Measurements from ENCODE around the gene DRC3.
A peak's percentile ranks its signal among the peaks of the same experiment; 100 is the strongest.

DRC3 gene

GRCh38 chr17:17999364-18000029 is 26.8 kb downstream of the DRC3 start:
- H3K9me3 ChIP-seq (replicated peaks; ENCODE audit: low read length), result no peaks in the 10 kb centered on the region
- no peaks in the 10 kb centered on the region for H3K4me1 ChIP-seq (ENCODE audit: control insufficient read depth, insufficient read depth, low read length)
- H3K4me2 ChIP-seq (ENCODE audit: low read length), result no peak overlapping the region
- H3K27me3 ChIP-seq (ENCODE audit: control insufficient read depth, insufficient read depth, low read length), result no peaks in the 10 kb centered on the region
- no peak overlapping the region for H3K4me3 ChIP-seq (ENCODE audit: low read length)
- no peak overlapping the region for H3K9ac ChIP-seq (ENCODE audit: low read depth, low read length)
- no peaks in the 10 kb centered on the region for H3K36me3 ChIP-seq (ENCODE audit: insufficient read depth, low read length)

GRCh38 chr17:18000030-18000408 is 27.4 kb downstream of the DRC3 start:
- H3K4me2 ChIP-seq (ENCODE audit: low read length), result no peak overlapping the region
- no peaks in the 10 kb centered on the region for H3K36me3 ChIP-seq (ENCODE audit: insufficient read depth, low read length)
- H3K9me3 ChIP-seq (replicated peaks; ENCODE audit: low read length), result no peaks in the 10 kb centered on the region
- H3K9ac ChIP-seq (ENCODE audit: low read depth, low read length), result no peak overlapping the region
- H3K27me3 ChIP-seq (ENCODE audit: control insufficient read depth, insufficient read depth, low read length), result no peaks in the 10 kb centered on the region
- no peaks in the 10 kb centered on the region for H3K4me1 ChIP-seq (ENCODE audit: control insufficient read depth, insufficient read depth, low read length)
- no peak overlapping the region for H3K4me3 ChIP-seq (ENCODE audit: low read length)

GRCh38 chr17:18002171-18002570 is 29.5 kb downstream of the DRC3 start:
- no peak overlapping the region for H3K9ac ChIP-seq (ENCODE audit: low read depth, low read length)
- H3K4me1 ChIP-seq (ENCODE audit: control insufficient read depth, insufficient read depth, low read length), result no peaks in the 10 kb centered on the region
- no peak overlapping the region for H3K4me2 ChIP-seq (ENCODE audit: low read length)
- H3K36me3 ChIP-seq (ENCODE audit: insufficient read depth, low read length), result no peaks in the 10 kb centered on the region
- no peaks in the 10 kb centered on the region for H3K9me3 ChIP-seq (replicated peaks; ENCODE audit: low read length)
- H3K27me3 ChIP-seq (ENCODE audit: control insufficient read depth, insufficient read depth, low read length), result no peaks in the 10 kb centered on the region
- H3K4me3 ChIP-seq (ENCODE audit: low read length), result no peak overlapping the region

- Histone ChIP-seq H3K4me1 (ENCODE audit: control insufficient read depth, insufficient read depth, low read length) (peaks cover 14% of the 10 kb centered on the region), H3K4me2 (ENCODE audit: low read length) (no peak overlapping the region), H3K9ac (ENCODE audit: low read depth, low read length) (no peak overlapping the region), H3K27me3 (ENCODE audit: control insufficient read depth, insufficient read depth, low read length) (no peaks in the 10 kb centered on the region), H3K36me3 (ENCODE audit: insufficient read depth, low read length) (no peaks in the 10 kb centered on the region), H3K4me3 (ENCODE audit: low read length) (no peak overlapping the region), H3K9me3 (replicated peaks; ENCODE audit: low read length) (no peaks in the 10 kb centered on the region)
These were observed 31.7 kb downstream of the DRC3 start for GRCh38 chr17:18004345-18004744.

GRCh38 chr17:18004884-18005305 is 32.2 kb downstream of the DRC3 start:
- Histone ChIP-seq H3K27me3 (ENCODE audit: control insufficient read depth, insufficient read depth, low read length) (no peaks in the 10 kb centered on the region), H3K4me1 (ENCODE audit: control insufficient read depth, insufficient read depth, low read length) (peaks cover 16% of the 10 kb centered on the region), H3K4me2 (ENCODE audit: low read length) (no peak overlapping the region), H3K36me3 (ENCODE audit: insufficient read depth, low read length) (no peaks in the 10 kb centered on the region), H3K9me3 (replicated peaks; ENCODE audit: low read length) (no peaks in the 10 kb centered on the region), H3K9ac (ENCODE audit: low read depth, low read length) (no peak overlapping the region), H3K4me3 (ENCODE audit: low read length) (no peak overlapping the region)

- Histone ChIP-seq H3K9me3 (replicated peaks; ENCODE audit: low read length) (no peaks in the 10 kb centered on the region), H3K4me3 (ENCODE audit: low read length) (no peak overlapping the region), H3K4me1 (ENCODE audit: control insufficient read depth, insufficient read depth, low read length) (peaks cover 16% of the 10 kb centered on the region), H3K4me2 (ENCODE audit: low read length) (no peak overlapping the region), H3K27me3 (ENCODE audit: control insufficient read depth, insufficient read depth, low read length) (no peaks in the 10 kb centered on the region), H3K36me3 (ENCODE audit: insufficient read depth, low read length) (no peaks in the 10 kb centered on the region), H3K9ac (ENCODE audit: low read depth, low read length) (no peak overlapping the region)
These were observed 32.8 kb downstream of the DRC3 start for GRCh38 chr17:18005496-18005895.

GRCh38 chr17:18006495-18007239 is 34.0 kb downstream of the DRC3 start:
- Histone ChIP-seq H3K4me1 (ENCODE audit: control insufficient read depth, insufficient read depth, low read length) (peaks cover 16% of the 10 kb centered on the region), H3K9ac (ENCODE audit: low read depth, low read length) (no peak overlapping the region), H3K36me3 (ENCODE audit: insufficient read depth, low read length) (no peaks in the 10 kb centered on the region), H3K9me3 (replicated peaks; ENCODE audit: low read length) (no peaks in the 10 kb centered on the region), H3K4me3 (ENCODE audit: low read length) (no peak overlapping the region), H3K4me2 (ENCODE audit: low read length) (no peak overlapping the region), H3K27me3 (ENCODE audit: control insufficient read depth, insufficient read depth, low read length) (no peaks in the 10 kb centered on the region)

- no peaks in the 10 kb centered on the region for H3K27me3 ChIP-seq (ENCODE audit: control insufficient read depth, insufficient read depth, low read length)
- no peaks in the 10 kb centered on the region for H3K9me3 ChIP-seq (replicated peaks; ENCODE audit: low read length)
- H3K36me3 ChIP-seq (ENCODE audit: insufficient read depth, low read length), result no peaks in the 10 kb centered on the region
- H3K4me3 ChIP-seq (ENCODE audit: low read length), result peak overlapping the region; percentile 11
- peaks cover 16% of the 10 kb centered on the region for H3K4me1 ChIP-seq (ENCODE audit: control insufficient read depth, insufficient read depth, low read length)
- H3K4me2 ChIP-seq (ENCODE audit: low read length), result peak overlapping the region; percentile 53
- H3K9ac ChIP-seq (ENCODE audit: low read depth, low read length), result peak overlapping the region; percentile 43
These were observed 36.0 kb downstream of the DRC3 start for GRCh38 chr17:18008496-18009268.

- Histone ChIP-seq H3K4me3 (ENCODE audit: low read length) (no peak overlapping the region), H3K9ac (ENCODE audit: low read depth, low read length) (no peak overlapping the region), H3K9me3 (replicated peaks; ENCODE audit: low read length) (no peaks in the 10 kb centered on the region), H3K27me3 (ENCODE audit: control insufficient read depth, insufficient read depth, low read length) (no peaks in the 10 kb centered on the region), H3K4me2 (ENCODE audit: low read length) (no peak overlapping the region), H3K4me1 (ENCODE audit: control insufficient read depth, insufficient read depth, low read length) (peaks cover 16% of the 10 kb centered on the region), H3K36me3 (ENCODE audit: insufficient read depth, low read length) (no peaks in the 10 kb centered on the region)
These were observed 37.2 kb downstream of the DRC3 start for GRCh38 chr17:18009609-18010420.

GRCh38 chr17:18011286-18011685 is 38.6 kb downstream of the DRC3 start:
- Histone ChIP-seq H3K4me2 (ENCODE audit: low read length) (no peak overlapping the region), H3K4me1 (ENCODE audit: control insufficient read depth, insufficient read depth, low read length) (peaks cover 16% of the 10 kb centered on the region), H3K9ac (ENCODE audit: low read depth, low read length) (no peak overlapping the region), H3K4me3 (ENCODE audit: low read length) (no peak overlapping the region), H3K9me3 (replicated peaks; ENCODE audit: low read length) (no peaks in the 10 kb centered on the region), H3K36me3 (ENCODE audit: insufficient read depth, low read length) (peaks cover 4% of the 10 kb centered on the region), H3K27me3 (ENCODE audit: control insufficient read depth, insufficient read depth, low read length) (no peaks in the 10 kb centered on the region)

- H3K4me2 ChIP-seq (ENCODE audit: low read length), result no peak overlapping the region
- no peaks in the 10 kb centered on the region for H3K9me3 ChIP-seq (replicated peaks; ENCODE audit: low read length)
- no peaks in the 10 kb centered on the region for H3K27me3 ChIP-seq (ENCODE audit: control insufficient read depth, insufficient read depth, low read length)
- H3K9ac ChIP-seq (ENCODE audit: low read depth, low read length), result no peak overlapping the region
- no peak overlapping the region for H3K4me3 ChIP-seq (ENCODE audit: low read length)
- peaks cover 4% of the 10 kb centered on the region for H3K36me3 ChIP-seq (ENCODE audit: insufficient read depth, low read length)
- H3K4me1 ChIP-seq (ENCODE audit: control insufficient read depth, insufficient read depth, low read length), result peaks cover 5% of the 10 kb centered on the region
These were observed 41.3 kb downstream of the DRC3 start for GRCh38 chr17:18014006-18014405.
